Brain microvascular endothelial cell (primary cell): ENCODE results near the gene FBXW12.

Experiments used
- DNase-seq: peaks from one replicate; pipeline ENCODE4 v3.0.0-alpha.2; 2020
- H3K27ac ChIP-seq: fragments of 250-450 bp; sonication (Bioruptor Pico); 2 replicates; pipeline ENCODE4 v1.5.1; 2020; ENCODE audit warnings: mild to moderate bottlenecking, moderate library complexity
- H3K27me3 ChIP-seq: fragments of 250-450 bp; sonication (Bioruptor Pico); replicated peaks from 2 replicates; pipeline ENCODE4 v1.5.1; 2020; ENCODE audit warnings: mild to moderate bottlenecking
- H3K36me3 ChIP-seq: fragments of 250-450 bp; sonication (Bioruptor Pico); replicated peaks from 2 replicates; pipeline ENCODE4 v1.5.1; 2020; ENCODE audit warnings: mild to moderate bottlenecking
- H3K4me3 ChIP-seq: 2 replicates; pipeline ENCODE4 v1.5.1; 2011; ENCODE audit warnings: low read depth, mild to moderate bottlenecking, control low read depth, low read length, moderate library complexity
- CTCF ChIP-seq: IDR thresholded peaks from 2 replicates; pipeline ENCODE4 v1.5.1; 2011; ENCODE audit warnings: low read depth, mild to moderate bottlenecking, moderate library complexity, low read length, control low read depth, inconsistent platforms; ENCODE audit errors: missing control alignments
- in situ Hi-C: cut with HindIII; loops from 2 replicates; pipeline ENCODE4 v1.10.0; 2017; ENCODE audit warnings: low sequenced_read_pairs, low pct_ligation_motif_present

FBXW12 gene

GRCh38 chr3:48422272-48422671 is 50.3 kb downstream of the FBXW12 start:
- no peak for DNase-seq
- H3K4me3 ChIP-seq = no peak overlapping the region
- in situ Hi-C loops = no loop called here
- H3K27ac ChIP-seq = no peak overlapping the region
- peaks cover 2% of the 10 kb centered on the region for H3K36me3 ChIP-seq
- peak; percentile 18 for TF ChIP-seq CTCF
- no peaks in the 10 kb centered on the region for H3K27me3 ChIP-seq

GRCh38 chr3:48422681-48423080 is 50.7 kb downstream of the FBXW12 start:
- in situ Hi-C loops = no loop called here
- no peak for TF ChIP-seq CTCF
- no peak for DNase-seq
- H3K4me3 ChIP-seq = no peak overlapping the region
- H3K36me3 ChIP-seq = peaks cover 2% of the 10 kb centered on the region
- no peak overlapping the region for H3K27ac ChIP-seq
- H3K27me3 ChIP-seq = no peaks in the 10 kb centered on the region

GRCh38 chr3:48423241-48423882 is 51.3 kb downstream of the FBXW12 start:
- H3K36me3 ChIP-seq = peaks cover 2% of the 10 kb centered on the region
- H3K27ac ChIP-seq = no peak overlapping the region
- TF ChIP-seq CTCF = no peak
- no peaks in the 10 kb centered on the region for H3K27me3 ChIP-seq
- no peak overlapping the region for H3K4me3 ChIP-seq
- in situ Hi-C loops = no loop called here
- no peak for DNase-seq

GRCh38 chr3:48423883-48424695 is 52.1 kb downstream of the FBXW12 start:
- Histone ChIP-seq H3K4me3 (no peak overlapping the region), H3K36me3 (peaks cover 2% of the 10 kb centered on the region), H3K27me3 (no peaks in the 10 kb centered on the region), H3K27ac (no peak overlapping the region)
- no peak for DNase-seq
- in situ Hi-C loops = no loop called here
- TF ChIP-seq CTCF = no peak

GRCh38 chr3:48425281-48425812 is 53.3 kb downstream of the FBXW12 start:
- no peak for TF ChIP-seq CTCF
- Histone ChIP-seq H3K4me3 (no peak overlapping the region), H3K36me3 (peaks cover 2% of the 10 kb centered on the region), H3K27ac (no peak overlapping the region), H3K27me3 (no peaks in the 10 kb centered on the region)
- DNase-seq = no peak
- in situ Hi-C loops = loop anchor here (25.0 kb wide), 1 partner anchor 163 kb away; no protein-coding TSS in a partner anchor
